HG03139 (cell line): ENCODE data around the gene SF1.

Experiments used
- ATAC-seq: cut with Tn5 transposase; IDR thresholded peaks from one replicate; pipeline ENCODE4 v1.9.1; 2021; ENCODE audit not compliant: unreplicated experiment

The SF1 gene

DNA sequence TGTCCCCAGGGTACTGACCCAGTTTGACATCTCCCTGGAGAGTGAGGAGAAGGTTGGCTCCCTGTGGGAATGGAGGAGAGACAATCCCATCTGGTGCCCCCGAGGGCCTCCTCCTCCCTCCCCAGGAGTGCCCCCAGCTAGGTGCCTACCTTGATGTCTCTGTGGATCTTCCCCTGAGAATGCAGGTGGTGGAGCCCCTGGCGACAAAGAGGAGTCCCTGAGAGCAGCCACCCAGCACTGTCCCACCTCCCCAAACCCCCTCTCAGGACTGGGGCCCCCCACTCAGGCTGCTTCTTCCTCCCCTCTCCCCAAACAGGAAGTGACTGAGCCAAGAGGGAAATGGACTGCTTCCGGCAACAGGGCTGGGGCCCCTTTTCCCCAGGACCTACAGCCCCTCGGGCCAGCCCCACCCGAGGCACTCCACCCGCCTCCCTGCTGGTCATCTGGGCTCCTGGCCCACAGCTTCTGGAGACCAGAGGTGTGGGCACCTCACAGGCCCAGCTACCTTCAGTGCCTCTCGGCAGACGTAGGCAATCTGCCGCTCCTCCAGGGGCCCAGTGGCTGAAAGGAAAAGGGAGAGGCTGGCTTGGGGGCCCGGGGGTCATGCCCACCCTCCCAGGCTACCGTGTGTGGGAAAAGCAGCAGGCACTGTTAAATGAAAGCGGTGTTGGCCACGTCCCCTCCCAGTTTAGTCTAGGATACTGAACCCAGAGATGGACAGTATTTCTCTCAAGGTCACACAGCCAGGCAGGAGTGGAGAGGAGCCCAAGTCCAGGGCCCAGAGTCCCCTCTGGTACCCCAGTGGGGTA, 23.4 kb upstream of the SF1 start:
- ATAC-seq = no peak

DNA sequence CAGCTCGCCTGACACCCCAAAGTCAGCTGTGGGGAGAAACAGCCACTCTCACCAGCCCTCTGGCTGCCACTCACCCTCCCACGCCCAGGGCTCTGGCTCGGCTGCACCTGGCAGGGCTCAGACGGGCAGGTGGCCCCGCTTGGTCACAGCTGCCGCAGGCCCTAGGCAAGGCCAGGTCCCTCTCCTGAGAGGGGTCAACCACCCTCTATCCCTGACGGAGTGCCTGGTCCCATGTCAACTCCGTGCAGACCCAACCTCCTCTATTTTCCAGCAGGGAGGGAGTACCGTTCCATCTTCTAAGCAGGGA, 22.8 kb upstream of the SF1 start:
- ATAC-seq = no peak

DNA sequence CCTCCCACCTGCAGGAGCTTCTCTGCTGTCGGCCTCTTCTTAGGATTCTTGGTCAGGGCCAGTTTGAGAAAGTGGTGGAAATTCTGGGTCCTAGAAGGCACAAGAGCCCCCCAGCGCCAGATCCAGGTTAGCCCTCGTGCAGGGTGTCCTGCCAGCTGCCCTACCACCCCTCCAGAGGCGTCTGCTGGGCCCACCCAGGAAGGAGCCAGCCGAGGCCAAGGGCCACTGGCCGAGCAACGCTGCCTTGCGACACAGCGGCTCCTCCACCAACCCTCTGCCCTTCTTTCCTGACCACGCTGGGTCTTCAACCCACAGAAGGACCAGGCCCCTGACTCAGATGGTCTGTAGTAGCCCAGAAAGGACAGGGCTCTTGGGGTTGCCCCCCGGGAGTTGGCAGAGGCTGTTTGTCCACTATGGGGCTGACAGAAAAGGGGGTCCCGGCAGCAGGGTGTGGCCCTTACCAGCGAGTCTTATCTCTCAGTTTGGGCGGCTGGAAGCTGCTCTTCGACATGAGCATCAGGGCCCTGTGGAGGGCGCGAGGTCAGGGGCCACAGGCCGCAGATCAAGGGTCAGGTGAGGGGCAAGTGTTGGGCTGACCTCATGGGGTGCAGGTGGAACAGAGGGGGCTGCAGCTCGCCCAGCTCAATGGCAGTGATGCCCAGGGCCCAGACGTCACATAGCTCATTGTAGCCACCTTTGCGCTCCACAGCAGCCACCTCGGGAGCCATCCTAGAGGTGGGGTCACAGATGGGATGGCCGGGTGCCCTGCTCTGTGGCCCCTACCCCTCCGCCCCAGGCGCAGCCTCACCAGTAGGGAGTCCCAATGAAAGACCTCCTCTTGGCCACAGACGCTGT, 22.2 kb upstream of the SF1 start:
- no peak for ATAC-seq

DNA sequence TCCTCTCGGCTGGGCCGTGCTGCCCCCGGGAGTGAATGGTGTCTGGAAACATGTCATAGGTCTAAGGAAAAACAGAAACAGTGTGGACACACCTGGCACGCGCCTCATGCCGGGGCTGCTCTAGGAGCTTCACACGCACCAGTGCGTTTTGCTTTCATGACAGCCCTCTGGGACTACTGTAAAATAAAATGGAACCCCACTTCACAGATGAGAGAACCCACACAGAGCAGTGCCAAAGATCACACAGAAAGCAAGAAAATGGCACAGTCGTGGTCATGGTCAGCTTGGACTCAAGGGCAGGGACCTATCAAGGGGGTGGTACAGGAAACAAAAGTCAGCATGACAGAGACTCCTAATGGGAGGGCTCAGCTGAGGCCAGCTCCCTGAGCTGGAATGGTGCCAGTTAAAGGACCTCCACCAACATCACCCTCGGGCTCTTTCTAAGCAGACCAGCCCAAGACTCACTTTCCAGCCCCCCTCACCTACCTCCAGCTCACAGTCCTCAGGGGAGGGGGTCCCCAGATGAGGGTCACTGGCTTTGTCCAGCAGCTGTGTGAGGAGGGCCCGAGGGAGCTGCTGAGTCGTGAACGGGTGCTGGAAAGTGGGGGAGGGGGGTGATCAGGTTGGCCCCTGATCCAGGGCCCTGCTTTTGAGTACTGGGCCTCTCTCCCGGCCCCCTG, 21.4 kb upstream of the SF1 start:
- ATAC-seq = no peak

DNA sequence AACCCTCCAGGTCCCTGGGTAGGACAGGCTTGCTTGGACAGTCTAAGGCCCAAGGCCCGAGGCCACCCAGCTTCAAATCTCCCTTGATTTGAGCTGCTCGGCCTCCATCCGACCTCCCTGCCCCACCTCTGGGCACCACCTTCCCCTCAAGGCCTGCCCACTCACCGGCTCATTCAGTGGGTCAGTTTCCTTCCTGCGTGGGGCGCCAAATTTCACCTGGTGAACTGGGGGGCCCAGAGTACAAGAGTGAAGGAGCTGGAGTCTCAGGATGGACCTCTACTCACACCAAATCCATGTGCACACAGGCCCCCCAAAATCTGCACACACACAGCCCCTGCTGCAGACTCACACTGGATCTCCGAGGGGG, 20.9 kb upstream of the SF1 start:
- no peak for ATAC-seq

DNA sequence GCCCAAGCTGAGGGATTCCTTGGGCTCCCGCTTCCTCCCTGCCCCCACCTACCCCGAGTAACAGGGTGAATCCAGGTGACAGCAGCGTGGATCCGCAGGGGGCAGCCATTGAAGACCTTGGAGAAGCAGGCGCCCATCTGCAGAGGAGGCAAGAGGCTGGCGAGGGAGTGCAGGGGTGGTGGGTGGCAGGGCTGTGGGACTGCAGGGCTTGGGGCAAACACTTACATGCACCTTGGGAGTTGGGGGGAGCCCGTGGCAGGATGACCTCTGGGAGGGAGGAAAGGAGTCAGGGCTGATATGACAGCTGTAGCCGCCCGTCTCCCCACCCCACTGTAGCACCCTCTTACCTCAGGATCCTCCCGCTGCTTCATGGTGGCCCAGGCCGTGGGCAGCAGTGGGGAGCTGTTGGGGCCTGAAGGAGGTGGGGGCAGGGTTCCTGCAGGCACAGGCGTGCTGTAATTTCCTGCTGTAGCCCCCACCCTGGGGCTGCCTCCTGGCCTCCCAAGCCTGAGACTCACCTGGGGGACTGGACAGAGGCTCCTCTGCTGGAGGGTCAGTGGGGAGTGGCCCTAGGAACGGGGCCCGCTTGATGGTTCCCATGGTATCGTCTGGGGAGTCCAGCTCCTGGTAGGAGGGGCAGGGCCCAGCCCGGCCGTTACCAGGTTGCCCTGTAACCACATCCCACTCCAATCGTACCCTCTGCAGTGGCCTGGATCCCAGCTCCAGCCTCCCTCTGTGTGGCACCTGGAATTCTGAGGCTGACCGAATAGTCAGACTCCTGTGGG, 18.6 kb upstream of the SF1 start:
- ATAC-seq = no peak

DNA sequence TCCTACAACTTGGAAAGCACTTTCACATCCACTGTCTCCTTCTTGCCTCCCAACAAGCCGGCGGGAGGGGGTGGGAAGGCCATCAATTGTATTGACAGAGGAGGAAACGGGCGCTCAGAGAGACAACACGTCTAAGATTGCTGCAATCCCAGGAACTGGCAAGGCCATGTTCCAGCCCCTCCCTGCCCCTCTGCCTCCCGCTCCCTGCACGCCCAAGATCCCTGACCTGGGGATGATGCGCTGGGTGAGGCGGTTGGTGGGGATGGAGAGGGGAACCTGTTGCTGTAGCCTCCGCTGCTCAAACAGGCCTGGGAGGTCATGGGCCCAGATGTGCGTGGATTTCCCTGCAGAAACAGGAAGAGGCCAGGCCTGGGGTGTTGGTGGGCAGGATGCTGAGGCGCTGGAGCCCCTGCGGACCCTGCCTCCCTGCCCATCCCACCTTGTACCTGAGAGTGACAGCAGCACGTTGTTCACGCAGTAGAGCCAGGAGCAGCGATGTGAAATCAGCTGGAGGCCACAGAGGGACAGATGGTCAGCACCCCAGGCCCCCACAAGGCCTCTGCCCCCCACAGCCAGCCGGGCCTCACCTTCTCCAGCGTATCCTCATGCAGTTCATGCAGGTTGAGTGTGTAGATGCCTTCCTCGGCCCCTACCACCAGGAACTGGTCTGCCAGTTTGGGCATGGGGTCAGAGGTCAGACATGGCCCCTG, 17.9 kb upstream of the SF1 start:
- ATAC-seq = no peak

DNA sequence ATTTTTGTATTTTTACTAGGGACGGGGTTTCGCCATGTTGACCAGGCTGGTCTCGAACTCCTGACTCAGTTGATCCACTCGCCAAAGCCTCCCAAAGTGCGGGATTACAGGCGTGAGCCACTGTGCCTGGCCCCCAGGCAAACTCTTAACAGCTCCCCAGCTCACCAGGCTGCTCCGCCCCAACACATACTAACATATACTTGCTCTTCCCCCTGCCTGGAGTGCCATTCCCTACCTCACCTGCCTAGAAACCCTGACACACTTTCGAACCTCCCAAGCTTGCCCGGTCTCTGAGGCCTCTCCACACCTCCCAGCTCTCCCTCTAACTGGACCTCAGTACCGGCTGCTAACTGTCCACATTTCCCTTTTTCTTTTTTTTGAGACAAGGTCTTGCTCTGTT, 16.2 kb upstream of the SF1 start:
- ATAC-seq = no peak

DNA sequence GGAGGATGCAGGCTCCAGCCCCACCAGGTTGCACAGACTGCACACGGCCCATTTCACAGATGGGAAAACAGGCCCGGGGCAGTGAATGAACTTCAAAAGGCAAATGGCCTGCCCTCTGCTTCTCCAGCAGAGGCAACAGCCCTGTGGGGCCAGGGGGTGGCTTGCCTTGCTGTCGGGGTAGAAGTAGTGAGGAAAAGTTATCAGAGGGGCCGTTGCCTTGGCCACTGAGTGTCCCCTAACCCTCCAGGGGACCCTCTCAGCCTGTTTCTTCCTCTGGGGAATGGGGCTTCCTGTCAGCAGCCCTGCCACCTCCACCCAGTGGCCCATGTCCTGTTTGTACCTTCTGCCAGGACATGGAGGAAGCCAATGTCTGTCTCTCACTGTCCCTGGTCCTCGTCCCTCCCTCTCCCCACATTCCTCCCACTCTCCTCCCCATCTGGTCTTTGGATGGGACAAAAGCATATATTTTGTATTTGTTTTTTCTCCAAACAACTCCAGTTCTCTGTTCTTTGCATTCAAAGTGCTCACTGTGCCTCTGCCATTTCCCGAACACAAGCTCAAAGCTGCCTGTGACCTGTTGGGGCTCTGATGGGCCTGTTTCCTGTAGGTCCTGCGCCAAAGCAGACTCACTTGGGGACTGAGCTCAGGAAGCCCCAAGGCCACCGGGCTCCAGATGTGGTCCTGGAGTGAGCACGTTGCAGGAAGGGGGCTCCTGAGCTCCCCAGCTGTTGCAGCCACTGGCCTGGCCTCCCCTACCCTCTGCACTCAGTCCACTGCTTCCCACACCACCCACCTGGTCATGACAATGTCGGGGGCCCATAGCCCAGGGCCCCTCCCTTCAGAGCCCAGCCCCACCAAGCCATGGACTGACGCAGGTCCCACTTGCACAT, 15.2 kb upstream of the SF1 start:
- ATAC-seq = no peak

DNA sequence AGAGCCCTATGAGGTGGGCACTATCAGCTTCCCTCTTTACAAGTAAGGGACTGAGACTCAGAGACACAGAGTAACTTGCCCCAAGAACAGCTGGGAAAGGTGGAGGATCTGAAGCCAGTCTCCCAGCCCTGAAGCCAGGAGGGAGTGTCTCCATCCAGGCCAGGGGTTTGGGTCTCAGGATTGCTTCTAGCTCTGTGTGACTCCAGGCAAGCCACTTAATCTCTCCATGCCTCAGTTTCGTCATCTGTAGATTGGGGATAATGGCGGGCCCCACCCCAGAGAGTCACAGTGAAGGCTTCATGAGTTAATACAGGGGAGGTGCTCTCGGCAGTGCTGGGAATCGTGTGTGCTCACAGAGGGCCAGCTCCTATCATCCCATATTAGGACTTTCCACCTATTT, 14.1 kb upstream of the SF1 start:
- no peak for ATAC-seq

DNA sequence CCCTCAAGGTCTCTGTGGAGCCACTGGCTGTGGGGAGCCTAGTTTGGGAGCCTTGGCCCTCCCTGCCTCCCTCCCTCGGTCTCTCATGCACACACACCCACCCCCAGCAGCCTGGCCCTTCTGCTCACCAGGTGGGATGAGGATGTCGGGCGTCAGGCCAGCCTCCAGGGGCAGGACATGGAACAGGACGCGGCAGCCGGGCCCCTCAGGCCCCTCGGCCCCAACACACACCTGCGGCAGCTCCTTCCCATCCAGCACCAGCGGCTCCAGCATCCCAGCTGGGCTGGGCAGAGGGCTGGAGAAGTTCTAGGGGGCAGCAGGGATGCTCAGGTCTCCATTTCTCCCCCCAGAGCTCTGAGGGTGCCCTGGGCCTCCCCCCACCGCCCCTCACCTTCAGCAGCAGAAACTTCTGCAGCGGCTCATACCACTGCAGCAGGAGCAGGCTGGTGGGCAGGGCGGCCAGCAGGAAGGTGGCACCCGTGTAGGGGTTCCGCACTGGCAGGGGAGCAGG, 13.5 kb upstream of the SF1 start:
- ATAC-seq = no peak

DNA sequence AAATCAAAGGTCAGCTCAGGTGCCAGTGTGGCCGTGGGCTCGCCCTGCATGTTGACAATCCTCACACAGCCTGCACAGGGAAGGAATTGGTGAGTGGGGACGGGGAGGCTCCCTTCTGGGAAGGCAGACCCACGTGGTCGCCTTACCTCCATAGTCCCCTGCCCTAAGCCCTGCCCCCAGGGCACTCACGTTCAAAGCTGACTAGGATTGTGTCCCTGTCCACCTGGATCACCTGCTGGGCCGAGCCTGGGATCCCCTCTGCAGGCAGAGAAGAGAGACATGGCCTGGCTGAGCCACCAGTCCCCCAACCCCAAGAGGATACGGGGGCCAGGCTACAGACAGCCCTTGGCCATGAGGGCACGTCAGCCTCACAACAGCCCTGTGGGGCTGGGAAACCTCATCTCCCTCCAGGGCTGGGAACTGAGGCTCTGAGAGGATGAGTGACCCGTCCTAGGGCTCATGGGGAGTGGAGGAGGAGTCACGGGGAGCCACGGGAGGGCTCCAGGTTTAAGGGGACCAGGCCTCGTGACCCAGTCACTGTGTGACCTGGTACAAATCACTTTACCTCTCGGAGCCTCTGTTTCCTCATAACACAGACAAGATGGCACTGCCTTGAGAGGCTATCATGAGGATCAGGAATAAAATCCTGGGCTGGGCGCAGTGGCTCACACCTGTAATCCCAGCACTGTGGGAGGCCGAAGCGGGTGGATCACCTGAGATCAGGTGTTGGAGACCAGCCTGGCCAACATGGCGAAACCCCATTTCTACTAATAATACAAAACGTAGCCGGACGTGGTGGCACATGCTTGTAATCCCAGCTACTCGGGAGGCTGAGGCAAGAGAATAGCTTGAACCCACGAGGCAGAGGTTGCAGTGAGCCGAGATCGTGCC, 12.1 kb upstream of the SF1 start:
- ATAC-seq = no peak

DNA sequence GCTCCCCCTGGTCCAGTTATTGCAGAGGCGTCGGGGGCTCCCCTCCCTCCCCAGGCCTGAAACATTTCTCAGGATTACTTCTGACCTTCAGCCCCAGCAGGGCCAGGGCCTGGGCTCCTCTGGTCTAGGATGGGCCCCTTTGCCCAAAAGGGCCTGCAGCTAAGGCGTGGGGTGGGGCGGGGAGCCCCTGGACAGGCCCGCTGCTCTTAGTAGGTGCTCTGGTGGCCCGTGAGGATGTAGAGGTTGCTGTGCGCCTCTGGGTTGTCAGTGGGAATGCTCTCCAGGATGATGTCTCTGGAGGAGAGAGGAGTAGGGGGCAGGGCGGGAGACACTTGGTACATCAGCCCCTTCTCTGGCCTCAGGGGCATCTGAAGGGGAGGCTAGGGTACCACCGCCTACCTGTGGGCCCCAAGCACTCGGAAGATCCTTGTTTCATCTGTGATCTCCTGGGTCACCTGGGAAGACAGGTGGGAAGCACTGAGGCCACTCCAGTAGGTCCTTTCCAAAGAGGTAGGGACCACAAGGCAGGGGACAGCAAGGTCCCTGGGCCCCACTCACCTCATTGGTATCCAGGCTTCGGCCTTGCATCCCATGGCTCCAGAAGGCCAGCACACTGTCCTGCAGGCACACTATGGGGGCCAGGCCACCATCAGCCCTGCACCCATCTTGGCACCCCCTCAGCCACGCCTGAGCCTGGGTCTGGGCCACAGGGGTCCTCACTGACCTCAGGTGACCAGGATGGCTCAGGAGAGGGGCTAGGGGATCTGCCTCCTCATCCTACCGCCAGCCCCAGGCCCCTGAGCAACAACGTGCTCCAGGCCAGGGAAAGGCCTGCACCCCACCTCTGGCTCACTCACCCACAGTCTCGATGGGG, 11.2 kb upstream of the SF1 start:
- ATAC-seq = no peak

DNA sequence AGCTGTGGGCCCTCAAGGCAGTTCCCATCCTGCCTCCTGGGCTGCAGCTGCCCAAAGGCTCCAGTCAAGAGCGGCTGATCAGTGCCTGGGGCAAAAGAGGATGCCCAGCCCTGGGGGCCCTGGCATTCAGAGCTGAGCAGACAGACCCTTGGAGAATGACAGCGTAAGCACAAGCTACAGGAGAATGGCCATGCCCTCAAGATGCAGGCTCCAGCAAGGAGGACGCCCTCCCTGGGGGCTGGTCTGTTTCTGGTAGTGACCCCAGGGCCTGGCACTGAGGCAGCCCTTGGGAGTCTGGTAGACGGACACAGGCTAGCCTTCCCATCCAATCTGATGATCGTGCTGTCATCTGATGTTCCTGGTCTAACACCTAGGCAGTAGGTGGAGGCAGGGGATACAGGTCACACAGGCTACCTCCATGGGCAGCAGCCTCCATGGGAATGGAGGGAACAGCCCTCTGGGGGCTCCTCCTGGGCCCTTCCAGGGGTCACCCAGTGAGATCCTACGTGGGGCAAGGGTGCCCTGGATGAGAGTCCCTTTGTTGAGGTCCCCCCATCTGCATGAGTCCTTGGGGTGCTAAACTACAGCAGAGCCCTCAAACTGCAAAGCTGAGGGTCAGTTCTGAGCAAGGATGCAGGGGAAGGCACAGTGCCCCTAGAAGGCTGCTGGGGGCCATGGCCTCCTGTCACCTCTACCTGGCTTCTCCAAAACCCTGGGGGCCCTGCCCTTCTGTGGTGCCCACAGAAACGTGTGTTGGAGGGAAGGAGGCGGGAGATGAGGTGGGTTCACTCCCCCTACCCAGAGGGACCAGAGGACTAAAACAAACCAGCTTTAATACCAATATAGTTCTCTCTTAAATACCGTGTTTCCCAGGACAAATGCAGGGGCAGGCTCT, 10.2 kb upstream of the SF1 start:
- ATAC-seq = no peak

DNA sequence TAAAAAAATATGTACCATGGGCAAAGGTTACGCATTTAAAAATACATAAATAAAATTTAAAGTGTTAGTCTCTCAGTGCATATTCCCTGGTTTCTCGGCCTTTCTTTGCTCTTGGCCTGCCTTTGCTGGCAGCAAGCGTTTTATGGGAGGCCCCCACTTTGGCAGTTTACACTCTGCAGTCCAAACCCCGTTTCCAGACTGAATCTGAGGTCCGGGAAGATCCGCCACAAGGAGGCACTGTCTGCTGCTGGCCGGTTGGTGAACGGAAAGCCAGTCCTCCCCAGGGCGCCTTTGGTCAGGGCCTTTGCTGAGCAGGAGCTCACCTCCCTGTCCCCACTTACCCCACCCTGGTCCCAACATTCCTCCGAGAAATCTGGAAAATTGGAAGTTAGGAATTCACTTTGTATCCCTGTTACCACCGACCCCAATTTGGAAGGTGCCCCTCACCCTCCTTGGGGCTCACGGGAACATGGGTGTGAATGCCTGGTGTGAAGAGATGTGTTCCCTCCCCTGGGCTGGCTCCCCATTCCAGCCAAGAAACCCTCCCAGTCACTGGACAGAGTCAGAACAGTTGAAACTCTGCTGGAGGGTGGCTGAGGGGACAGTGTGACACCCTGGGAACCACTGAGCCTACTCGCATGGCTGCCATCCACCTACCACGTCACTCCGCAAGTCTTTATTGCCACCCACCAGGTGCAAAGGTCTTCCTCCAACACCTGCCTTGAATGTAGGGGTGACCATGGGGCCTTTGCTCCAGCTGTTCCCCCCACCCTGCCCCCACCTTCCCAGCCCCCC, 9.4 kb upstream of the SF1 start:
- no peak for ATAC-seq

DNA sequence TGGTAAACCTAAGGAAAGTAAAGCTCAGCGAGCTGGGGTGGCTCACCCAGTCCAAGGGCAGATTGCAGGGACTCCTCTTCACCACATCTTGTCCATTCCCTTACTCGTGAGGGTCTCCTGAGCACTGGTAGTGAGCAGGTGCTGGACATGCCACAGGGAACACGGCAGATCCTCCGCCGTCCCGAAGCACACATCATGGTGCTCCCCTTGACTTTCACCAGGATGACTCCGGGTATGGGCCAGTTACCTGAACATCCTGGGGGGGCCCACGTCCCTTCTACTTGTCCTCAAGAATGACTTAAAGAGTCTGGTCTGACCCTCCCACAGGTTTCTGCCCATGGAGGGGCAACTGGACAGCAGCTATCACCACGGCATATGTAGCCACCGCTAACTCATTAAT, 8.0 kb upstream of the SF1 start:
- no peak for ATAC-seq
